Measurements from ENCODE around the gene MAP3K21.
A peak's percentile ranks its signal among the peaks of the same experiment; 100 is the strongest.

MAP3K21 gene

DNA sequence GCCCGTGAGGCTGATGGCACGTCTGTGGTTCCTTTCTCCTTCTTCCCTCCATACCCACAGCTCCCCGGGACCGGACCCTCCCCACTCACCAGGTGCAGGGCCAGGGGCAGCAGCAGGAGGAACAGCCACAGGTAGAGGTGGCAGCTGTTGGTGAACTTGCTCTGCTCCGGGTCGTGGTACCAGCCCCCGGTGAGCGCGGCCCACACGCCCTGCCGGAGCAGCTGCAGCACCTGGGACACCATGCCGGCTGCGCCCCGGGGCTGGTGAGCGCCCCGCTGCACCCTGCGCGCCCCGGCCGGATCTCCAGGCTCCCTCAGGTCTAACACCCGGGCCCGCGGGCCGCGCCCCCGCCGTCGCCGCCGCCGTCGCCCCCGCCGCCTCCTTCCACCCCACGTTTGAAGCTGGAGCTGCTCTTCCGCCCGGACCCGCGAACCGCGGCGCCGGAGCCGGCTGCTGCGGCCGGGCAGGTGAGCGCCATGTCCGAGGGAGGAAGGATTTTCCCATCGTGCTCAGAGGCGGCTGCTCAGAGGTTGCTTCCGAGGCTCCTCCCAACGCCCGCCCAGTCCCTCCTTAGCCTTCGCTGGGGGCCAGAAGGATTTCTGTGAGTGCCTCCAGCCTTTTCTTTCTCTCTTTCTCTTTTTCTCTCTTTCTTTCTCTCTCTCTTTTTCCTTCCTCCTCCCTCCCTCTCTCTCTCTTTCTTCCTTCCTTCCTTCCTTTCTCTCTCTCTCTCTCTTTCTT is 32.1 kb upstream of the MAP3K21 start, which contains the start of gene PCNX2 (continued):
- TF ChIP-seq ZSCAN16 (tag by site-specific recombination; IDR thresholded peaks at IDR 0.05): no peak
- TF ChIP-seq, protein P1, sequence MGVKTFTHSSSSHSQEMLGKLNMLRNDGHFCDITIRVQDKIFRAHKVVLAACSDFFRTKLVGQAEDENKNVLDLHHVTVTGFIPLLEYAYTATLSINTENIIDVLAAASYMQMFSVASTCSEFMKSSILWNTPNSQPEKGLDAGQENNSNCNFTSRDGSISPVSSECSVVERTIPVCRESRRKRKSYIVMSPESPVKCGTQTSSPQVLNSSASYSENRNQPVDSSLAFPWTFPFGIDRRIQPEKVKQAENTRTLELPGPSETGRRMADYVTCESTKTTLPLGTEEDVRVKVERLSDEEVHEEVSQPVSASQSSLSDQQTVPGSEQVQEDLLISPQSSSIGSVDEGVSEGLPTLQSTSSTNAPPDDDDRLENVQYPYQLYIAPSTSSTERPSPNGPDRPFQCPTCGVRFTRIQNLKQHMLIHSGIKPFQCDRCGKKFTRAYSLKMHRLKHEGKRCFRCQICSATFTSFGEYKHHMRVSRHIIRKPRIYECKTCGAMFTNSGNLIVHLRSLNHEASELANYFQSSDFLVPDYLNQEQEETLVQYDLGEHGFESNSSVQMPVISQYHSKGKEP (tag by site-specific recombination; IDR thresholded peaks at IDR 0.05): peak; percentile 70
- no peak for TF ChIP-seq ZNF792 (tag by site-specific recombination; IDR thresholded peaks at IDR 0.05)
- TF ChIP-seq ZNF530 (tag by site-specific recombination; IDR thresholded peaks at IDR 0.05; ENCODE audit: low read depth): peak; percentile 85; the same call in 1 of the 2 replicates
- TF ChIP-seq, protein P2, sequence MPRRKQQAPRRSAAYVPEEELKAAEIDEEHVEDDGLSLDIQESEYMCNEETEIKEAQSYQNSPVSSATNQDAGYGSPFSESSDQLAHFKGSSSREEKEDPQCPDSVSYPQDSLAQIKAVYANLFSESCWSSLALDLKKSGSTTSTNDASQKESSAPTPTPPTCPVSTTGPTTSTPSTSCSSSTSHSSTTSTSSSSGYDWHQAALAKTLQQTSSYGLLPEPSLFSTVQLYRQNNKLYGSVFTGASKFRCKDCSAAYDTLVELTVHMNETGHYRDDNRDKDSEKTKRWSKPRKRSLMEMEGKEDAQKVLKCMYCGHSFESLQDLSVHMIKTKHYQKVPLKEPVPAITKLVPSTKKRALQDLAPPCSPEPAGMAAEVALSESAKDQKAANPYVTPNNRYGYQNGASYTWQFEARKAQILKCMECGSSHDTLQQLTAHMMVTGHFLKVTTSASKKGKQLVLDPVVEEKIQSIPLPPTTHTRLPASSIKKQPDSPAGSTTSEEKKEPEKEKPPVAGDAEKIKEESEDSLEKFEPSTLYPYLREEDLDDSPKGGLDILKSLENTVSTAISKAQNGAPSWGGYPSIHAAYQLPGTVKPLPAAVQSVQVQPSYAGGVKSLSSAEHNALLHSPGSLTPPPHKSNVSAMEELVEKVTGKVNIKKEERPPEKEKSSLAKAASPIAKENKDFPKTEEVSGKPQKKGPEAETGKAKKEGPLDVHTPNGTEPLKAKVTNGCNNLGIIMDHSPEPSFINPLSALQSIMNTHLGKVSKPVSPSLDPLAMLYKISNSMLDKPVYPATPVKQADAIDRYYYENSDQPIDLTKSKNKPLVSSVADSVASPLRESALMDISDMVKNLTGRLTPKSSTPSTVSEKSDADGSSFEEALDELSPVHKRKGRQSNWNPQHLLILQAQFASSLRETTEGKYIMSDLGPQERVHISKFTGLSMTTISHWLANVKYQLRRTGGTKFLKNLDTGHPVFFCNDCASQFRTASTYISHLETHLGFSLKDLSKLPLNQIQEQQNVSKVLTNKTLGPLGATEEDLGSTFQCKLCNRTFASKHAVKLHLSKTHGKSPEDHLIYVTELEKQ (tag by site-specific recombination; IDR thresholded peaks at IDR 0.05; ENCODE audit: borderline replicate concordance): no peak
- no peak for TF ChIP-seq ZNF701 (tag by site-specific recombination; IDR thresholded peaks at IDR 0.05)
- TF ChIP-seq ZNF48 (tag by site-specific recombination; IDR thresholded peaks at IDR 0.05): no peak
- peak; percentile 82; the same call in 1 of the 2 replicates for TF ChIP-seq ZNF335 (tag by site-specific recombination; conservative IDR thresholded peaks at IDR 0.05)
- TF ChIP-seq, protein P3, sequence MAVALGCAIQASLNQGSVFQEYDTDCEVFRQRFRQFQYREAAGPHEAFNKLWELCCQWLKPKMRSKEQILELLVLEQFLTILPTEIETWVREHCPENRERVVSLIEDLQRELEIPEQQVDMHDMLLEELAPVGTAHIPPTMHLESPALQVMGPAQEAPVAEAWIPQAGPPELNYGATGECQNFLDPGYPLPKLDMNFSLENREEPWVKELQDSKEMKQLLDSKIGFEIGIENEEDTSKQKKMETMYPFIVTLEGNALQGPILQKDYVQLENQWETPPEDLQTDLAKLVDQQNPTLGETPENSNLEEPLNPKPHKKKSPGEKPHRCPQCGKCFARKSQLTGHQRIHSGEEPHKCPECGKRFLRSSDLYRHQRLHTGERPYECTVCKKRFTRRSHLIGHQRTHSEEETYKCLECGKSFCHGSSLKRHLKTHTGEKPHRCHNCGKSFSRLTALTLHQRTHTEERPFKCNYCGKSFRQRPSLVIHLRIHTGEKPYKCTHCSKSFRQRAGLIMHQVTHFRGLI (tag by site-specific recombination; IDR thresholded peaks at IDR 0.05): 0 out of 2 replicates have a peak, but pooled peaks have one; percentile 28
- TF ChIP-seq, protein P4, sequence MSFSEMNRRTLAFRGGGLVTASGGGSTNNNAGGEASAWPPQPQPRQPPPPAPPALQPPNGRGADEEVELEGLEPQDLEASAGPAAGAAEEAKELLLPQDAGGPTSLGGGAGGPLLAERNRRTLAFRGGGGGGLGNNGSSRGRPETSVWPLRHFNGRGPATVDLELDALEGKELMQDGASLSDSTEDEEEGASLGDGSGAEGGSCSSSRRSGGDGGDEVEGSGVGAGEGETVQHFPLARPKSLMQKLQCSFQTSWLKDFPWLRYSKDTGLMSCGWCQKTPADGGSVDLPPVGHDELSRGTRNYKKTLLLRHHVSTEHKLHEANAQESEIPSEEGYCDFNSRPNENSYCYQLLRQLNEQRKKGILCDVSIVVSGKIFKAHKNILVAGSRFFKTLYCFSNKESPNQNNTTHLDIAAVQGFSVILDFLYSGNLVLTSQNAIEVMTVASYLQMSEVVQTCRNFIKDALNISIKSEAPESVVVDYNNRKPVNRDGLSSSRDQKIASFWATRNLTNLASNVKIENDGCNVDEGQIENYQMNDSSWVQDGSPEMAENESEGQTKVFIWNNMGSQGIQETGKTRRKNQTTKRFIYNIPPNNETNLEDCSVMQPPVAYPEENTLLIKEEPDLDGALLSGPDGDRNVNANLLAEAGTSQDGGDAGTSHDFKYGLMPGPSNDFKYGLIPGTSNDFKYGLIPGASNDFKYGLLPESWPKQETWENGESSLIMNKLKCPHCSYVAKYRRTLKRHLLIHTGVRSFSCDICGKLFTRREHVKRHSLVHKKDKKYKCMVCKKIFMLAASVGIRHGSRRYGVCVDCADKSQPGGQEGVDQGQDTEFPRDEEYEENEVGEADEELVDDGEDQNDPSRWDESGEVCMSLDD (tag by site-specific recombination; IDR thresholded peaks at IDR 0.05): peak; percentile 82; the same call in 1 of the 2 replicates
- TF ChIP-seq, protein P5, sequence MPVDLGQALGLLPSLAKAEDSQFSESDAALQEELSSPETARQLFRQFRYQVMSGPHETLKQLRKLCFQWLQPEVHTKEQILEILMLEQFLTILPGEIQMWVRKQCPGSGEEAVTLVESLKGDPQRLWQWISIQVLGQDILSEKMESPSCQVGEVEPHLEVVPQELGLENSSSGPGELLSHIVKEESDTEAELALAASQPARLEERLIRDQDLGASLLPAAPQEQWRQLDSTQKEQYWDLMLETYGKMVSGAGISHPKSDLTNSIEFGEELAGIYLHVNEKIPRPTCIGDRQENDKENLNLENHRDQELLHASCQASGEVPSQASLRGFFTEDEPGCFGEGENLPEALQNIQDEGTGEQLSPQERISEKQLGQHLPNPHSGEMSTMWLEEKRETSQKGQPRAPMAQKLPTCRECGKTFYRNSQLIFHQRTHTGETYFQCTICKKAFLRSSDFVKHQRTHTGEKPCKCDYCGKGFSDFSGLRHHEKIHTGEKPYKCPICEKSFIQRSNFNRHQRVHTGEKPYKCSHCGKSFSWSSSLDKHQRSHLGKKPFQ (tag by site-specific recombination; IDR thresholded peaks at IDR 0.05): no peak
- TF ChIP-seq ZNF146 (tag by site-specific recombination; IDR thresholded peaks at IDR 0.05): no peak
- TF ChIP-seq SETDB1 (IDR thresholded peaks at IDR 0.05; ENCODE audit: insufficient read length, low read length): no peak
- TF ChIP-seq ZNF354C (tag by site-specific recombination; IDR thresholded peaks at IDR 0.05; ENCODE audit: borderline replicate concordance, low read depth): no peak
- TF ChIP-seq ZNF211 (tag by site-specific recombination; IDR thresholded peaks at IDR 0.05; ENCODE audit: low read depth): no peak
- TF ChIP-seq, protein P6, sequence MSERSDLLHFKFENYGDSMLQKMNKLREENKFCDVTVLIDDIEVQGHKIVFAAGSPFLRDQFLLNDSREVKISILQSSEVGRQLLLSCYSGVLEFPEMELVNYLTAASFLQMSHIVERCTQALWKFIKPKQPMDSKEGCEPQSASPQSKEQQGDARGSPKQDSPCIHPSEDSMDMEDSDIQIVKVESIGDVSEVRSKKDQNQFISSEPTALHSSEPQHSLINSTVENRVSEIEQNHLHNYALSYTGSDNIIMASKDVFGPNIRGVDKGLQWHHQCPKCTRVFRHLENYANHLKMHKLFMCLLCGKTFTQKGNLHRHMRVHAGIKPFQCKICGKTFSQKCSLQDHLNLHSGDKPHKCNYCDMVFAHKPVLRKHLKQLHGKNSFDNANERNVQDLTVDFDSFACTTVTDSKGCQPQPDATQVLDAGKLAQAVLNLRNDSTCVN (tag by site-specific recombination; optimal IDR thresholded peaks at IDR 0.05): peak; percentile 79
- TF ChIP-seq, protein P7, sequence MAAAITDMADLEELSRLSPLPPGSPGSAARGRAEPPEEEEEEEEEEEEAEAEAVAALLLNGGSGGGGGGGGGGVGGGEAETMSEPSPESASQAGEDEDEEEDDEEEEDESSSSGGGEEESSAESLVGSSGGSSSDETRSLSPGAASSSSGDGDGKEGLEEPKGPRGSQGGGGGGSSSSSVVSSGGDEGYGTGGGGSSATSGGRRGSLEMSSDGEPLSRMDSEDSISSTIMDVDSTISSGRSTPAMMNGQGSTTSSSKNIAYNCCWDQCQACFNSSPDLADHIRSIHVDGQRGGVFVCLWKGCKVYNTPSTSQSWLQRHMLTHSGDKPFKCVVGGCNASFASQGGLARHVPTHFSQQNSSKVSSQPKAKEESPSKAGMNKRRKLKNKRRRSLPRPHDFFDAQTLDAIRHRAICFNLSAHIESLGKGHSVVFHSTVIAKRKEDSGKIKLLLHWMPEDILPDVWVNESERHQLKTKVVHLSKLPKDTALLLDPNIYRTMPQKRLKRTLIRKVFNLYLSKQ (tag by site-specific recombination; IDR thresholded peaks at IDR 0.05; ENCODE audit: borderline replicate concordance): no peak
- TF ChIP-seq, protein P8, sequence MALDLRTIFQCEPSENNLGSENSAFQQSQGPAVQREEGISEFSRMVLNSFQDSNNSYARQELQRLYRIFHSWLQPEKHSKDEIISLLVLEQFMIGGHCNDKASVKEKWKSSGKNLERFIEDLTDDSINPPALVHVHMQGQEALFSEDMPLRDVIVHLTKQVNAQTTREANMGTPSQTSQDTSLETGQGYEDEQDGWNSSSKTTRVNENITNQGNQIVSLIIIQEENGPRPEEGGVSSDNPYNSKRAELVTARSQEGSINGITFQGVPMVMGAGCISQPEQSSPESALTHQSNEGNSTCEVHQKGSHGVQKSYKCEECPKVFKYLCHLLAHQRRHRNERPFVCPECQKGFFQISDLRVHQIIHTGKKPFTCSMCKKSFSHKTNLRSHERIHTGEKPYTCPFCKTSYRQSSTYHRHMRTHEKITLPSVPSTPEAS (tag by site-specific recombination; IDR thresholded peaks at IDR 0.05): 0 out of 2 replicates have a peak, but pooled peaks have one; percentile 56
- TF ChIP-seq ZNF112 (tag by site-specific recombination; IDR thresholded peaks at IDR 0.05): no peak
- TF ChIP-seq YY2 (tag by site-specific recombination; IDR thresholded peaks at IDR 0.05): peak; percentile 58; the same call in 1 of the 2 replicates
- no peak for TF ChIP-seq ZNF202 (tag by site-specific recombination; IDR thresholded peaks at IDR 0.05; ENCODE audit: borderline replicate concordance)
- TF ChIP-seq ZNF350 (tag by site-specific recombination; IDR thresholded peaks at IDR 0.05): no peak

Measured in HEK293 (cell line).